Limb (tissue), 2 donors: ENCODE data around the gene TTC28.
"Not testable (repeated sequence)": the region's sequence is repeated elsewhere in the genome, so short reads cannot be mapped to it uniquely, and the experiment has no call there.

Experiments used
- DNase-seq, 2 donors: peaks; one replicate each; pipeline ENCODE4 v3.0.0-alpha.2; 2016; ENCODE audit errors: extremely low spot score in 2 of 2

TTC28 gene

DNA sequence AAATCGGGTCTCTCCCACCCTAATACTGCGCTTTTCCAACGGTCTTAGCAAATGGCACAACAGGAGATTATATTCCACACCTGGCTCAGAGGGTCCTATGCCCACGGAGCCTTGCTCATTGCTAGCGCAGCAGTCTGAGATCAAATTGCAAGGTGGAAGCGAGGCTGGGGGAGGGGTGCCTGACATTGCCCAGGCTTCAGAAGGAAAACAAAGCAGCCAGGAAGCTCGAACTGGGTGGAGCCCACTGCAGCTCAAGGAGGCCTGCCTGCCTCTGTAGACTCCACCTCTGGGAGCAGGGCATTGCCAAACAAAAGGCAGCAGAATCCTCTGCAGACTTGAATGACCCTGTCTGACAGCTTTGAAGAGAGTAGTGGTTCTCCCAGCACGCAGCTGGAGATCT, 488.1 kb downstream of the TTC28 start:
- not testable (repeated sequence) for DNase-seq

DNA sequence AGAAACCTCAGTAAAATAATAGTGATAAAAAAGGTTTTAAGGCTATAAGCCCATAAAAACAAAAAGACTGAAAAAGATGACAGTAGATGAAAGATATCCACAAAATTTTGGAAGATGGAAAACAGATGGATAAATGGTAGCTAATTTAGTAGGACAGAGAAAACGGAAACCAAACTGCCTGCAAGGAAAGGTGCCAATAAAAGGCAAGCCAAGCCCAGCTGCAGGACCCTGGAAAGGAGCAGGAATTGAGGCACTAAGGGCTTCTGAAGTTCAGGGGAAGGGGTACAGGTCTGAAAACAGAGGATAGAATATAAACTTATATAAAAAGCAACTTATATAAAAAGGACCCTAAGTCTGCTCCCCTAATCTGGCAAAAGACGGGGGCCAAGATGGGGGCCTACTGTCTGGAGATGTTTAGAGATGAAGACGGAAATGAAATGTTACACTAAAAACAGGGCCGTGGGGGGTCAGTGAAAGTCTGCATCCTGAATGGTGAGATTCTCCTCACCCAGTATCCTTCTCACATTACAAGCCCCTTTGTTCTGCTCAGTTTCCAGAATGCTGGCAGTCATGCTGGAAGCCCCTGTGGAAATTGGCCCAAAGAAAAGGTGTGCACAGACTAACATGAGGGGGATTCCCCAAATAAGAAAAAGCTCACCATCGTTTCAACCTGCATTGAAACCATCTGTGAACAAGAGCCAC, 491.3 kb downstream of the TTC28 start:
- DNase-seq = peak in 1 of 2 donors; percentile 52

DNA sequence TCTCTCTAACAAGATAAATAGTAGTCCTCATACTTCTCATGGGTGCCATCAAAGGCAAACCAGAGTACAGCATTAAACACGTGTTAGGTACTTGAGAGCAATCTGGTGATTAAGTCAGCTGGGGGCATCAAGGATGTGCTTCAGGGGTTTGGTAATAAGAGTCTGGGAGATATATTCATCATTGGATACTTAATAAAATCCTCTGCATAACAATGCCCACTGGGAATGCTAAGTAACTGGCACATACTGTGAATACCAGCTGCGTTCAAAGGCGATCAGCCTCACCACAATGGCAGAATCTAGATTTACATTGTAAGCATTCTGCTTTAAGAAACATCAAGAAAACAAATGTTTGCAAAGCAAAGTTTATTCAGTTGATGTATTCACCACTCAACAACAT, 492.0 kb downstream of the TTC28 start:
- DNase-seq = no peak

DNA sequence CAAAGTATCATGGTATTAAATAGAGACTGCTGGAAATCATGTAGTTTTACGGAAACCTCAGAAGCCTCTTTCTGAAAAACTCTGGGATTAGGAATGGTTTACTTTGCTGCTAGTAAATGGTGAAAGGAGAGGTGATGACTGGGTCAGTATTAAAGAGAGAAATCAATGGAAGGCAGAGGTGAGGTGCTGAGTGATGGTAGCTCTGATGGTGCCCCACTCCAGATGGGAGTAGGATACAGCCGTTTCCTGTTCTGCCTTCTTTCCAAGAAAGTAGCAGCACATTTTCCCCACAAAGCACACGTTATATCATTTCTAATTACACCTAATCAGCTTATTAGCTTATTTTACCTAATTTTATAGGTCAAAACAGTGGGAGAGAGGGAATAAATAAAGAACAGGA, 493.0 kb downstream of the TTC28 start:
- no peak for DNase-seq

DNA sequence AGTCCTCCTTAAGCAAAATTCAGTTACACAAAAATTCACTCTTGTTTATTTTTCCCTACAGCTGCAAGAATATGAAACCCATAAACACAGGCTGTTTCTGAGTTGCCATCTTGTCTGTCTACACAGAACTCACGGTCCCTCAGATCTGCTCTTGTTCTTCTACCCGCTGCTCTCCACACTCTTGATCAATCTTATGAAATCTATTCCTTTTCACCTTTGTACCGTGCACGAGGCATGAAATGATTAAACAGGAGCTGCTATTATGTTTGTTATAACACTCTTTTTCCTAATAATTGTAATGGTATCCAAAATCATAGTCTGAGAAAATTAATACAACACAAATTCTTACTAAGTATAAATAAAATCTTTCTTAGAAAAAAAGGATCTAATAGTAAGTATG, 494.5 kb downstream of the TTC28 start:
- no peak for DNase-seq

DNA sequence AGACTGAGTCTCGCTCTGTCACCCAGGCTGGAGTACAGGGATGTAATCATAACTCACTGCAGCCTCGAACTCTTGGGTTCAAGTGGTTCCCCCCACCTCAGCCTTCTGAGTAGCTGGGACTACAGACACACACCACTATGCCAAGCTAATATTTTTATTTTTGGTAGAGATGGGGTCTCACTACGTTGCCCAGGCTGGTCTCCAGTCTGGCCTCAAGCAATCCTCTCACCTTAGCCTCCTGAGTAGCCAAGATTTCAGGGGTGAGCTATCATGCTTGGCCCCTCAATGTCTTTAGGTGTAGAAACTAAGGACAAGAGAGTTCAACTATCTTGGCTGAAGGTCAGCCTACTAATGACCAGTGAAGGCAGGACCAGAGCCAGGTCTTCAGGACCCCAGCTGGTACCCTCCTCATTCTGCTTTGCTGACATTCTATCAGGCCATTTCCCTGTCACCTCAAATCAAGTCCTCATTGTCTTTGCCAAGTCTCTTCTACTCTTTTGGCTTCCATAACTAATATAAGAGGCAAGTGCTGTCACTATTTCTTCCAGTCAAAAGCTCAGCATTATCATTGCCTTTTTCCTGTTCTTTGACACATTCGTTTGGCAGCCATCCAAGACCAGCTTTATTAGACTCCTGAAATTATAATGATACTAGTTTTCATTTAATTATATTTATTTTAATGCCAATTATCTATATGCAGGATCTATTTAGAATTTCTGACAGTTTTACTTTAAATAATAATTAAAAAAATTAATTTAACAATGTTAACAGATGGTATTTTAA, 496.4 kb downstream of the TTC28 start:
- no peak for DNase-seq

DNA sequence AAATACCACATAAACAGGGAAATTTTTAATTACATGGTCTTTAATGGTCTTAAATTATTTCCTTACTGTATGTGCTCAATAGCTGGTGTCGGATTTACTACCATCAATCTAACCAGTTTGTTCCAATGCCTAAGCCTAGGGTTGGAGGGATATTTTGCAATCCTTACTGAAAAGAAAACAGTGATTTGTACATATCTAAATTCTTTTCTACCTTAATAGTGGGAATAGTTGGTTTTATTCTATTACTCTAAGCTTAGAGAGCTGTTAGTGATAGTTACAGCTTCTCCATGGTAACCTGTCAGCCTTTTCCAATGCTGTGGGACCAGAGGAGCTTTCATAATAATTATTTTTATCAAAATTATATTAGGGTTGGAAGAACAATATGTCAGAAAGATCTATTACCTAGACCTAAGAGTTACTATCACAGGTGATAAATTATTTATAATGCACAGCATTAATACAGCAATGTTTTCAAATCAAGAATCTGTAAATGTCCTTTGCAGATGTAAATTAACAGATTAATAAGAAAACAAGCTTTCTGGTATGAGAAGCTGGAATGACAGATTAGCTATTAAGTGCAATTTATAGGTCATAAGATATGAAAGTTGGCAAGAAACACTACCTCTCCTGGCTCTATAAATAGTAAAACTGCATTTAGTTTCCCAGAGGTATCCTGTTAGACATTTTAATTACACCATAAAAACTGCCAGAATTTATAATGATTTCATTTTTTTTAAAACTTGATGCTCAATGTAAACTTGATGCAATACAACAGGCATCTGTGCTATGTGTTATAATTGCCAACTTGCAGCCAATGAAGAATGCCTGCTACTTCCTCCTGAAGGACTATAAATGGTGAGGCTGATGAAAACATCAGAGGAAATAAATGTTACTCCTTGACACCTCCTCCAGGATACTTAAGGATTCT, 498.6 kb downstream of the TTC28 start:
- no peak for DNase-seq

DNA sequence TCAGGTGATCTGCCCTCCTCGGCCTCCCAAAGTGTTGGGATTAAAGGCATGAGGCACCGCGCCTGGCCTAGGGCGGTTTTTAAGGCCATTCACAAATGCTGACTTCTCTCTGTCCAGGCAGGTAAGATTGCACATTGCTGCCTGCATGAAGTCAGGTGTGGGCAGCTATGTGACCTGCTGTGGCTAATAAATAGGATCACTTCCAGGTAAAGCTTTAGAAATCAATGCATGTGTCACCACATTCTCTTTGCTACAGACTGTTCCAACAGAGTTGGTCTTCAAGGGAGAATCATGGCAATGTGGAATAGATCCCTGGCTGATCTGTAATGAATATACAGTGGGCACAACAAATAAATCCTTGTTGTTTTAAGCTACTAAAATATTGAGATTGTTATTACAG, 500.2 kb downstream of the TTC28 start:
- no peak for DNase-seq

DNA sequence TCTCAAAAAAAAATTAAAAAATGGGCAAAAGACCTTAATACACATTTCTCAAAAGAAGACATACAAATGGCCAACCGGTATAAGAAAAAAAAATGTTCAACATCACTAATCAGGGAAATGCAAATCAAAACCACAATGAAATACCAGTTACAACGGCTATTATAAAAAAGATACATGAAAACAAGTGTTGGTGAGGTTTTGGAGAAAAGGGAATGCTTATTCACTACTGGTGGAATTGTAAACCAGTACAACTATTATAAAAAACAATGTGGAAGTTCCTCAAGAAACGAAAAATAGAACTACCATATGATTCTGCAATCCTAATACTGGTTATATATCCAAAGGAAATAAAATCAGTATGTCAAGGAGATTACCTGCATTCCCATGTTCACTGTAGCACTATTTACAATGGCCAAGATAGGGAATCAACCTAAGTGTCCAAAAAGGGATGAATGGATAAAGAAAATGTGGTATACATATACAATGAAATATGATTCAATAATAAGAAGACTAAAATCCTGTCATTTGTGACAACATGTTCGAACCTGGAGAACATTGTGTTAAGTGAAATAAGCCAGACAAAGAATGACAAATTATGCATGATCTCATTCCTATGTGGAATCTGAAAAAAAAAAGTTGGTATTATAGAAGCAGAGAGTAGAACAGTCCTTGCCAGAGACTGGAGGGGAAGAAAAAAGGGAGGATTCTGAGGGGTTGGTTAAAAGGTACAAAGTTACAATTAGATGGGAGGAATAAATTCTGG, 503.7 kb downstream of the TTC28 start:
- no peak for DNase-seq

DNA sequence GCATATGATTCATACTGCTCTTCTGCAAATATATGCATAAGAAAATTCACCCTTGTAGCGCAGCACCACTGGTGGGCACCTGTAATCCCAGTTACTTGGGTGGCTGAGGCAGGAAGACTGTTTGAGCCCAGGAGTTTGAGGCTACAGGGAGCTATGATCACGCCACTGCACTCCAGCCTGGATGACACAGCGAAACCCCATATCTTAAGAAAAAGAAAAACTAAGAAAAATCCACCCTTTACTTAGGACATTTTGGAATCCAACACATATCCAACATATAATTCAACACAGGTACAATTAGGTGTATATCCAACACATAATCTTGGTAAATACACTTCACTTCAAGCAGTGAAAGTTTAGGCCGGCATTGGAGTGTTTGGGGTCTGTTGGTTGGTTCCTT, 505.1 kb downstream of the TTC28 start:
- no peak for DNase-seq

DNA sequence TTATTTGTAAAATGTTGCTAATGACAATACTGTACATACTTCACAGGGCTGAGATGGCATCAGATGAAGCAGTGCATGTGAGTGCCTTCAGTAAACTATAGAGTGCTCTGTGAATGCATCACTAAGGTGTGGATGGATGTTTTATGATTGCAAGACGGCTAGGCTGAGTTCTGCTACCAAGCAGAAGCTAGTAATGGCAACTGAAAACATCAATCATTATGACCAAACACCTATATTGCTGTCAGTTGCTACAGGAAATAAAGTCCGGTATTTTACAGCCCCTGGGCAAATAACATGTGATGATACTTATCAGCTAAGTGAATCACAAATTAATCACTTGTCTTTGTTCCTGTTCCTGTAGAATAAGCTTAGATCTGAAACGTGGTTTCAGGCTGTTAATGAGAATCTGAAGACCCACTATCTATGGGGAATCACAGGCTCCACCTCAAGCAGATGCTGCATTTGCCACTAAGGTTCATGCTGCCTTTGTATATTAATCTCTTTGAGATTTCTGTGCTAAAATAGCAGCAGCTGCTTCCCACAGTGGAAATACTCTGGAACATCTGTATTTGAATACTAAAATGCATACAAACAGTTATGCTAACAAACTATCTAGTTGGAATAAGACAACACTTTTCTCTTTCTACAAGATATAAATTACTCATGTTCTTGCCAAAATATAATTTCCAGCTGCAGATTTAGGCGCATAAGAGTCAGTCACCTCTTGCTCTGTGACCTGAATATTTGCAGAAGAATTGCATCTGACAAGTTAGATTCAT, 506.6 kb downstream of the TTC28 start:
- no peak for DNase-seq

DNA sequence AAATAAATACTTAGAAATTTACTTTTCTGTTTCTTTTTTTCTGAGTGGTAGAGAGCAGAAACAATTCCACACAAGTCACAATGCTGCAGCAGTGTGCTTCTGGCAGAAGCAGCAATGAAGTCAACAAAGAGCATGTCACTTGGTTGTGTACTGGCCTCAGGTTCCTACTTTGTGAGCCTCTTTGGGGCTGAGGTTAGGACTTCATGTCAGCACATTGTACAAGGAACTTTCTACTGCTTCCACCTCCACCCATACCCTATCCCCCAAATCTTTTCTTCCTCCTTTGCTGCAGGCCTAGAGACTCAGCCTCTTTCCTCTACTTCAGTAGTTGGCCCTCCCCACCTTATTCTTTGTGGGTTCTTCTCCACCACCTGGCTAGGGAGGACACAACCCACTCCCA, 507.9 kb downstream of the TTC28 start:
- DNase-seq = no peak

DNA sequence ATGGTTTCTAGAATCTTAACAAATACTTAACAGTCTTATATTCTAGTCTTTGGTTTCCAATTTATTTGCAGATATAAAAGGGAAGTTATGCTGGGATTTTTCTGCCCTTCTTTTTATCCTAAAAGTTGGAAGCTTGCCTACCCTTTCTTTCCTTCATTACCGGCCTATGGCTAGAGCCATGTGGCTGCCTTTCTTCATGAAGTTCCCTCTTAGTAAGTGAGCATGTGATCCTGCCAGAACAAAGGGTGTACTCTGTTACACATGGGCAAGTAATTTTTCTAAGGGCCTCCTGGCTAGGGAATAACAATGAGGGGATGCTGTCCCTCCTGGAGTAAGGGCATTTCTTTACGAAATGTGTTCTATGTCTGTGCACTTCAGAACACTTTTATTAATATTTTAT, 508.5 kb downstream of the TTC28 start:
- DNase-seq = no peak

DNA sequence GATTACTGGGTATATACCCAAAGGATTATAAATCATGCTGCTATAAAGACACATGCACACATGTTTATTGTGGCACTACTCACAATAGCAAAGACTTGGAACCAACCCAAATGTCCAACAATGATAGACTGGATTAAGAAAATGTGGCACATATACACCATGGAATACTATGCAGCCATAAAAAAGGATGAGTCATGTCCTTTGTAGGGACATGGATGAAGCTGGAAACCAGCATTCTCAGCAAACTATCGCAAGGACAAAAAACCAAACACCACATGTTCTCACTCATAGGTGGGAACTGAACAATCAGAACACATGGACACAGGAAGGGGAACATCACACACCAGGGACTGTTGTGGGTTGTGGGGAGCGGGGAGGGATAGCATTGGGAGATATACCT, 510.3 kb downstream of the TTC28 start:
- DNase-seq = not testable (repeated sequence)

DNA sequence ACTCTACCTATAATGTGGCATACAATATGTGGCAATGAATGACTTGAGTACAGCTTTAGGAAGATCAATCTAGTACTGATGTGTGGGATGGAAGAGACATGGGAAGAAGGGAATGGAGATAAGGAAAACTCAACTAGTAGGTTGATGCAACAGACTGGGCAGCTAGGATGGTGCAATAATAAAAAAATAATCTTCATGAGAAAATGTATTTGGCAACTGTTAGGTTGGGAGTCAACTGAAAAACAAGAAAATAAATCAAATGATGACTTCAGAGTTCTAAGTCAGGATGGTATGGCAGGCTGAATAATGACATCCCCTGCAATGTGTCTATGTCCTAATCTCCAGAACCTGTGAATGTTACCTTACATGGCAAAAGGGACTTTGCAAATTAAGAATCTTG, 523.8 kb downstream of the TTC28 start:
- no peak for DNase-seq

DNA sequence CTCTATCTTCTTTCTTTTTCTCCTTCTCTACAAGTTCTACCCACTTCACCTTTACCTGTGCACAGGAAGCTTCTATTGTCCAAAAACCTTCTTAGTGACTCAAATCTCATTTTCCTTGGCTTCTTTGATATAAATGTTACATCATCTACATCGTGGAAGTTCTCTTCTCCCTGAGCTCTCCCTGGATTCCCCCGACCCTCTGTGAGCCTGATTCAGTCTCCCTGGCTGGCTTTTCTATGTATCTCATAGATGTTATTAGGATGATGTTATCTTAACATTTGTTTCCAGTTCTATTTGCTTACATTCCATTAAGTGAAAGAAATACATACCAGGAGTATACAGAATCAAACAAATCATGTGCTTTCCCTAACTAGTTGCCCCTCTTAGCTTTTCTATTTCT, 524.8 kb downstream of the TTC28 start:
- no peak for DNase-seq

DNA sequence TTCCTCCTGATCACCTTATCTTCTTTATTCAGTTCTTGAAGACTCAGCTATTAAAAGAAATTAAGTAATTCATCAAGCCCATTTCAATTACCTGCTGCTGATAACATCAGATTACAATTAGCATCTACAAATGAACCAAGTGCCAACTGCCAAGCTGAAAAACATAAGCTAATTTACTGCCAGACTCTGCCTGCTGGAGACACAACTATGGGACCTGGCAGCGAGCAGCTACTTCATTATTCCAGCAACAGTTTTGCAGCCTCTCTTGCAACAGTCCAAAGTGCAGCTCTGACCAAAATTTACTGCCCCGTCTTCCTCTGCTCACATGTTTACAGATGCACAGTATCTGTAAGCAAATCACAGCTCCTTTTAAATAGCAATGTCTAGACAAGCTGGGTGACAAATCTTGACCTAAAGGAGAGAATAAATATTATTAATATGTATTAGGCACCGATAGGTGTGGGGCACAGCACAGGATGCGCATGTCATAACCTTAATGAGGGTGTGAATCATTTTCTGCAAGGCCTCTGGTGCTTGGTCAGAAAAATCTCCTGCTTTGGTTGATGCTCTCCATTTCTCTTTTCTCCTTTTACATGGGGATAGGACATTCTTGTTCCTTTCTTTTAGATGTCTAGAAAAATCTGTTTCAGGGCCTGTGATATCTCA, 528.4 kb downstream of the TTC28 start:
- DNase-seq = no peak

DNA sequence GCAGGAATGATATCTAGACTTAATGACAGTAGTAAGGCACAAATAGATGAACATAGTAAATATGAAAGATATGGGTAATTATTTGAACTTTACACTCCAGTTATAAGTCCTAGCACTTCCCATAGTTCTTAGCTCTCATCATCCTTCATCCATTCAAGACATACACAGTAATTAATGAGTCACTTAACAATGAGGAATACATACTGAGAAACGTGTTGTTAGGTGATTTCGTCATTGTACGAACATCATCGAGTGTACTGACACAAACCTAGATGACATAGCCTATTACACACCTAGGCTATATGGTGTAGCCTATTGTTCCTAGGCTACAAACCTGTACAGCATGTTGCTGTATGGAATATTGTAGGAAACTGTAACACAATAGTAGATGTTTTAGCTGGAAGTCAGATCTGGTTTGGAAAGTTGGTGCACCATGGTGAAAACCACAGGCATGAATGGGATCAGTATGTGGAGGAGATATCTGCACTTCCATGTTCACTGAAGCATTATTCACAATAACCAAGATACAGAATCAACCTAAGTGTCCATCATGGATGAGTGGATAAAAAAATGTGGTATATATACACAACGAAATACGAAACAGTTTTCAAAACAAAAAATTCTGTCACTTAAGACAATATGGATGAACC, 530.7 kb downstream of the TTC28 start:
- DNase-seq = no peak

DNA sequence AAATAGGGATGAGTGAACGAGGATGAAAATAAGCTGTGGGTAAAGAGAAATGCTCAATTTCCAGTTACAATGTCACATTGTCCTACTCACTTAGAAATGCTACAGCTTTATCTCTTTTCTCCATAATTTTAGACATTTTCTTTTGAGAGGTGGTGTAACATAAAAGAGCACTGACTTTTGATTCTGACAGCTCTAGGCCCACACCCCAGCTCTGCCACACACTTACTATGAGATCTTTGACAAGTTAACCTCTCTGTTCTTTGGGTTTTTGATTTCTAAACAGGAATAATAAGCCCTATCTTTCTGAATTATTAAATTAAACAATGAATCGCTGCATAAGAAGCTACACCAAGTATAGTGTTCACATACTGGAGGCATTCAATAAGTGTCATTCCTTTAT, 532.2 kb downstream of the TTC28 start:
- no peak for DNase-seq
